ENCODE measurements around the gene RBCK1. TPM values are rescaled to one million over a fixed set of nuclear protein-coding genes. Genes with fewer than 3 reads are reported as not detected.
A peak's percentile ranks its signal among the peaks of the same experiment; 100 is the strongest.

RBCK1 gene
- total RNA-seq, 4 donors from 2014 or later, result 57.9 to 86.3 (median 64.6) TPM

- no peaks in the 10 kb centered on the region for H3K27me3 ChIP-seq
- H3K4me1 ChIP-seq, result no peaks in the 10 kb centered on the region
- H3K27ac ChIP-seq, result no peak overlapping the region
- no peak for DNase-seq
- H3K9me3 ChIP-seq, result no peaks in the 10 kb centered on the region
- intact Hi-C loops (cut with DNase I; ENCODE audit: low total_unique reads), result no loop called here
- no peak for TF ChIP-seq CTCF (IDR thresholded peaks at IDR 0.05)
- TF ChIP-seq POLR2A (IDR thresholded peaks at IDR 0.05), result no peak
- no peaks in the 10 kb centered on the region for H3K36me3 ChIP-seq
- no peak overlapping the region for H3K4me3 ChIP-seq
Measured at GRCh38 chr20:430091-430999, 22.2 kb downstream of the RBCK1 start.

- no peak overlapping the region for H3K4me3 ChIP-seq
- intact Hi-C loops (cut with DNase I; ENCODE audit: low total_unique reads), result no loop called here
- no peaks in the 10 kb centered on the region for H3K36me3 ChIP-seq
- H3K27me3 ChIP-seq, result no peaks in the 10 kb centered on the region
- peak in 1 of 2 donors; percentile 35 for DNase-seq
- H3K9me3 ChIP-seq, result no peaks in the 10 kb centered on the region
- H3K4me1 ChIP-seq, result no peaks in the 10 kb centered on the region
- TF ChIP-seq CTCF (IDR thresholded peaks at IDR 0.05), result peak; percentile 18 to 54 (median 43)
- no peak for TF ChIP-seq POLR2A (IDR thresholded peaks at IDR 0.05)
- no peak overlapping the region for H3K27ac ChIP-seq
Measured at GRCh38 chr20:431012-431904, 23.2 kb downstream of the RBCK1 start.

- H3K27ac ChIP-seq, result no peak overlapping the region
- no peak for DNase-seq
- H3K36me3 ChIP-seq, result no peaks in the 10 kb centered on the region
- TF ChIP-seq CTCF (IDR thresholded peaks at IDR 0.05) (no peak), POLR2A (IDR thresholded peaks at IDR 0.05) (no peak)
- no peaks in the 10 kb centered on the region for H3K27me3 ChIP-seq
- no peaks in the 10 kb centered on the region for H3K9me3 ChIP-seq
- no peaks in the 10 kb centered on the region for H3K4me1 ChIP-seq
- intact Hi-C loops (cut with DNase I; ENCODE audit: low total_unique reads), result no loop called here
- no peak overlapping the region for H3K4me3 ChIP-seq
Measured at GRCh38 chr20:432208-432607, 24.1 kb downstream of the RBCK1 start.

GRCh38 chr20:432677-433299 is 24.7 kb downstream of the RBCK1 start:
- Histone ChIP-seq H3K27me3 (no peaks in the 10 kb centered on the region), H3K4me3 (no peak overlapping the region), H3K27ac (no peak overlapping the region), H3K4me1 (no peaks in the 10 kb centered on the region), H3K9me3 (no peaks in the 10 kb centered on the region), H3K36me3 (no peaks in the 10 kb centered on the region)
- DNase-seq, result no peak
- TF ChIP-seq POLR2A (IDR thresholded peaks at IDR 0.05) (no peak), CTCF (IDR thresholded peaks at IDR 0.05) (no peak)
- intact Hi-C loops (cut with DNase I; ENCODE audit: low total_unique reads), result no loop called here
